ENCODE results near the gene FHOD3. TPM values are rescaled to one million over a fixed set of nuclear protein-coding genes. Genes with fewer than 3 reads are reported as not detected.
A peak's percentile ranks its signal among the peaks of the same experiment; 100 is the strongest.

The FHOD3 gene
- total RNA-seq, 1 donor from 2014 or later = 346 TPM

- intact Hi-C loops (cut with micrococcal nuclease) = no loop called here
- peaks cover 78% of the 10 kb centered on the region for H3K4me1 ChIP-seq
Observed at GRCh38 chr18:36392164-36392978, 94.9 kb downstream of the FHOD3 start.

DNA sequence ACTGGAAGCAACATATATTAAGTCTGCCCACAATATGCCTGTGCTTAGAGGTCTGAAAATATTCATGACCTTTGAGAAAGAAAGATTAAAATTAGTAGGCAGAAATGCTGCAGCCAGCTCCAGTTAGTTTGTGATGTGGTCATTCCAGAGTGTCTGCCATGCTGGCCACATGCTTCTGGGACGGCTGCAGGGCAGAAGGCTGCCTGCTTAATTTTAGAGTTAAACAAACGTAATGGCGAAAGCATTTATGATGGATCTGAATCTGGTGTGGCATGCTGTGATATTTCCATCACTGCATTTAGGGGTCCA is 95.4 kb downstream of the FHOD3 start:
- TF ChIP-seq, protein P1, sequence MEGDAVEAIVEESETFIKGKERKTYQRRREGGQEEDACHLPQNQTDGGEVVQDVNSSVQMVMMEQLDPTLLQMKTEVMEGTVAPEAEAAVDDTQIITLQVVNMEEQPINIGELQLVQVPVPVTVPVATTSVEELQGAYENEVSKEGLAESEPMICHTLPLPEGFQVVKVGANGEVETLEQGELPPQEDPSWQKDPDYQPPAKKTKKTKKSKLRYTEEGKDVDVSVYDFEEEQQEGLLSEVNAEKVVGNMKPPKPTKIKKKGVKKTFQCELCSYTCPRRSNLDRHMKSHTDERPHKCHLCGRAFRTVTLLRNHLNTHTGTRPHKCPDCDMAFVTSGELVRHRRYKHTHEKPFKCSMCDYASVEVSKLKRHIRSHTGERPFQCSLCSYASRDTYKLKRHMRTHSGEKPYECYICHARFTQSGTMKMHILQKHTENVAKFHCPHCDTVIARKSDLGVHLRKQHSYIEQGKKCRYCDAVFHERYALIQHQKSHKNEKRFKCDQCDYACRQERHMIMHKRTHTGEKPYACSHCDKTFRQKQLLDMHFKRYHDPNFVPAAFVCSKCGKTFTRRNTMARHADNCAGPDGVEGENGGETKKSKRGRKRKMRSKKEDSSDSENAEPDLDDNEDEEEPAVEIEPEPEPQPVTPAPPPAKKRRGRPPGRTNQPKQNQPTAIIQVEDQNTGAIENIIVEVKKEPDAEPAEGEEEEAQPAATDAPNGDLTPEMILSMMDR (IDR thresholded peaks at IDR 0.05; ENCODE audit: borderline replicate concordance) = no peak
- Histone ChIP-seq H3K9me3 (replicated peaks) (peaks cover 22% of the 10 kb centered on the region), H3K27ac (replicated peaks) (peak overlapping the region; percentile 90), H3K4me1 (peaks cover 79% of the 10 kb centered on the region), H3K27me3 (ENCODE audit: low read depth) (no peaks in the 10 kb centered on the region), H3K36me3 (no peaks in the 10 kb centered on the region), H3K4me3 (no peak overlapping the region)
- intact Hi-C loops (cut with micrococcal nuclease) = no loop called here
- no peak for DNase-seq

More at GRCh38 chr18:36392164-36392978, 94.9 kb downstream of the FHOD3 start:
- no peaks in the 10 kb centered on the region for H3K27me3 ChIP-seq (ENCODE audit: low read depth)
- H3K4me3 ChIP-seq = no peak overlapping the region
- no peaks in the 10 kb centered on the region for H3K36me3 ChIP-seq
- H3K27ac ChIP-seq (replicated peaks) = peak overlapping the region; percentile 90
- no peak for DNase-seq
- TF ChIP-seq, protein P1 (IDR thresholded peaks at IDR 0.05; ENCODE audit: borderline replicate concordance) = no peak
- peaks cover 22% of the 10 kb centered on the region for H3K9me3 ChIP-seq (replicated peaks)

DNA sequence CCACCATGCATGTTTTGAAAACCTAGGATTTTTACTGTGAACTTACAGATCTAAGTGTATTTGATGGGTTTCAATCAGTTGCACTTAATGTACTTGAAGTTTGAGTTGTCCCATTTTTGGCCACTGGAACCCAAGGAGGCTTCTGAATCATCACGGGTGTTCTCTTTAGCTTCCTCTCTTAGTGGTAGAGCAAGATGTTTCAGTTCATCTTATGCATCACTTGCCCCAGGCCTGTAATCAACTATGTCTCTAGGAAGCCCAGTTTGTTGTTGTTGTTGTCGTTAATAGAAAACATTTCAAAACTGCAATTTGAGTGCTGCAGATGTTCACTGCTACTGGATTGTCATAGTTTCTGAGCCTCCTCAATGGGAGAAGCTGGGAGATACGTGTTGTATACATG is 97.0 kb downstream of the FHOD3 start:
- intact Hi-C loops (cut with micrococcal nuclease) = no loop called here
- Histone ChIP-seq H3K9me3 (replicated peaks) (peaks cover 22% of the 10 kb centered on the region), H3K4me3 (no peak overlapping the region), H3K36me3 (no peaks in the 10 kb centered on the region), H3K4me1 (peaks cover 79% of the 10 kb centered on the region), H3K27me3 (ENCODE audit: low read depth) (no peaks in the 10 kb centered on the region), H3K27ac (replicated peaks) (peak overlapping the region; percentile 90)
- TF ChIP-seq, protein P1 (IDR thresholded peaks at IDR 0.05; ENCODE audit: borderline replicate concordance) = no peak
- DNase-seq = no peak

DNA sequence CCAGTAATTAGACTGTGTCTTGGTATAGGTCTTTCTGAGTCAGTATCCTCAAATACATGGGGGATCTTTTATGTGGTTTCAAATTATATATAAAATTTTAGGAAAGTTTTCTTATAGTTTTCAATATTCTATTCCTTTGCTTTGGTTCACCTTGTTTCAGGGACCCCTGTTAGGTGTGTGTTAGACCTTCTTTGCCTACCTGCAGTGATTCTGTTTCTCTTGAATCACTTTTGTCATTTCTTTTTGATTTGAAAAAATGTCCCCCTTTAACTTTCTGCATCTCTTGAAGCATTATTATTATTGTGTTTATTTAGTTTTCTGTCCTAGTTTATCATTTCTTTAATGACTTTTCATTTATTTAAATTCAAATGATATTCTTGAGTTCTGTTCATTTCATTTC is 98.7 kb downstream of the FHOD3 start:
- H3K4me1 ChIP-seq = peaks cover 81% of the 10 kb centered on the region
- H3K27ac ChIP-seq (replicated peaks) = peak overlapping the region; percentile 90
- TF ChIP-seq, protein P1 (IDR thresholded peaks at IDR 0.05; ENCODE audit: borderline replicate concordance) = no peak
- no peaks in the 10 kb centered on the region for H3K36me3 ChIP-seq
- no peaks in the 10 kb centered on the region for H3K27me3 ChIP-seq (ENCODE audit: low read depth)
- DNase-seq = no peak
- intact Hi-C loops (cut with micrococcal nuclease) = no loop called here
- H3K9me3 ChIP-seq (replicated peaks) = peaks cover 22% of the 10 kb centered on the region
- H3K4me3 ChIP-seq = no peak overlapping the region

- peak overlapping the region; percentile 90 for H3K27ac ChIP-seq (replicated peaks)
- peak overlapping the region; percentile 20 for H3K4me3 ChIP-seq
- H3K9me3 ChIP-seq (replicated peaks) = peaks cover 22% of the 10 kb centered on the region
- intact Hi-C loops (cut with micrococcal nuclease) = no loop called here
- H3K27me3 ChIP-seq (ENCODE audit: low read depth) = no peaks in the 10 kb centered on the region
- H3K4me1 ChIP-seq = peaks cover 81% of the 10 kb centered on the region
- no peak for DNase-seq
- no peaks in the 10 kb centered on the region for H3K36me3 ChIP-seq
- TF ChIP-seq, protein P1 (IDR thresholded peaks at IDR 0.05; ENCODE audit: borderline replicate concordance) = no peak
Observed at GRCh38 chr18:36397033-36397432, 99.5 kb downstream of the FHOD3 start.

Measured in left ventricle myocardium inferior (tissue), 1 donor.